Measurements from ENCODE around the gene C19orf12.

Gene C19orf12

DNA sequence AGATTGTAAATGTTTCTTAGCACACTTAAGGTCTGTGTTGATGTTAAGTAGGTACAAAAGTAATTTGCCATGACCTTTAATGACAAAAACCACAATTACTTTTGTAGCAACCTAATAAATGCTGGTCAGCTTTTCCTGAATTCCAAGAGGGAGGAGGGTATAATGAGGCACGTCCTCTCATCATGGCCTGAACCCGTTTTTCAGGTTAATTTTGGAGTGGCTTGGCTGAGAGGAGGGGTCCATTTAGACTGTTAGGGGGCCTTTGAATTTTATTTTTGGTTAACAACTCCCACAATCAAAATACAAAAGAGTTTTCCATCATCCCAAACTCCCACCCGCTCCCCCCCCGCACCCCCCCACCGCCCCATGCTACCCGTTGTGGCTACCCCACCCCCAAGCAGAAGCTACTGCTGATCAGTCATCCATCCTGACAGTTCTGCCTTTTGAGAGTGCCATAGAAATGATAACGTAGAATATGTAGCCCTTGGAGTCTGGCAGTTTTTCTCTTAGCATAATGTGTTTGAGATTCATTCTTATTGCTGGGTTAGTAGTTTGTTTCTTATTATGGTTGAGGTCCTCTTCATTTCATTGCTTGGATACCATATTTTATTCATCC is 64.2 kb downstream of the C19orf12 start:
- H3K36me3 ChIP-seq (ENCODE audit: low read length) = no peaks in the 10 kb centered on the region
- TF ChIP-seq EZH2phosphoT487 (conservative IDR thresholded peaks at IDR 0.05; ENCODE audit: low read length) = no peak
- no peak for TF ChIP-seq CTCF (IDR thresholded peaks at IDR 0.05; ENCODE audit: insufficient read depth, low read length, poor library complexity, severe bottlenecking)
- H3F3A ChIP-seq (ENCODE audit: insufficient read depth) = no peaks in the 10 kb centered on the region
- no peak overlapping the region for H3K4me2 ChIP-seq (ENCODE audit: low read depth, low read length, poor library complexity, severe bottlenecking)
- no peaks in the 10 kb centered on the region for H3K79me2 ChIP-seq (ENCODE audit: insufficient read depth, low read length)
- H2AFZ ChIP-seq (ENCODE audit: low read depth, low read length, severe bottlenecking) = no peak overlapping the region
- no peaks in the 10 kb centered on the region for H3K9me3 ChIP-seq (ENCODE audit: insufficient read depth, low read length)
- no peaks in the 10 kb centered on the region for H3K9me2 ChIP-seq (replicated peaks; ENCODE audit: insufficient read depth, low read length)
- H3K27me3 ChIP-seq (ENCODE audit: low read length) = no peaks in the 10 kb centered on the region
- no peak overlapping the region for H3K4me3 ChIP-seq (ENCODE audit: insufficient read depth, low read length, poor library complexity, severe bottlenecking)
- no peak overlapping the region for H3K9ac ChIP-seq (ENCODE audit: low read length)
- H3K27ac ChIP-seq (ENCODE audit: low read depth, low read length) = no peak overlapping the region
- H4K20me1 ChIP-seq (ENCODE audit: low read depth, low read length) = no peaks in the 10 kb centered on the region
